IPS DF 19.7 (cell line): ENCODE data around the gene PARP4.
"Not testable (repeated sequence)": the region's sequence is repeated elsewhere in the genome, so short reads cannot be mapped to it uniquely, and the experiment has no call there.

ENCODE experiments used
- DNase-seq: peaks from one replicate; pipeline ENCODE4 v3.0.0-alpha.2; 2013; ENCODE audit warnings: low read depth, low spot score

PARP4 gene

DNA sequence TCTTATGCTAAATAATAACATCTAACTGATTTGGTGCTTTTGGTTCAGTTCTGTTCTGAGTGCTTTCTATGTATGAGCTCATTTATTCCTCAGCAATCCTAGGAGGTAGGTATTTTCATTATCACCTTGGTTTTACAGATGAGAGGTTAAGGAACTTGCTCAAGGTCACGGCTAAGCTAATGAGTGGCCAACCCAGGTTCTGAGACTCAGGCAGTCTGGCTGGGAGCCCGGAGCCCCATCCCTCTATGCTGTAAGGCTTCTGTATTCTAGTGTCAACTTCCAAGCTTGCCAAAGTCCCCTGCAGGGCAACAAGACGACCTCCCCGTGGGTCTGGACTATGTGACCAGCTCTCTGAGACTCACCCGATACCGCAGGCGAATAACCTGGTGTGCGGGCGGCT lies 60.5 kb downstream of the PARP4 start:
- DNase-seq = no peak

GRCh38 chr13:24450530-24450929 lies 62.0 kb downstream of the PARP4 start:
- no peak for DNase-seq

- DNase-seq = peak; percentile 2
Measured at GRCh38 chr13:24444851-24445250, 67.7 kb downstream of the PARP4 start.

DNA sequence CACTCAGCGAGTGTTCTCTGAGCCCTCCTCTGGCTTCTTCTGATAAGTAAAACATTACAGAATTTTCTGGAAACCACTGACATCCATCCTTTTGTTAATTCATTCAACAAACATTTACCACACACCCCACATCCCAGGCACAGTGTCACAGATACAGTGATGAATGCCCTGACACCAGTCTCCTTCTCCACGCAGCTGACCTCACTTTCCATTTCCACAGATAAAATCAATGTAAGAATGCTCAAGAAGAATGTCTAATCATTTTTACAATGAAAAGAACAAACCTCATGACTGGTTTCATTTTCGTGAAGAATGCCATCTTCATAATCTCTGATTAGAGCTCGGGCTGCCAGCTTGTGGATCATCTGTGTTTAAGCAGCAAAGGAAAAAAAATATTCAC lies 69.2 kb downstream of the PARP4 start:
- DNase-seq = no peak

DNA sequence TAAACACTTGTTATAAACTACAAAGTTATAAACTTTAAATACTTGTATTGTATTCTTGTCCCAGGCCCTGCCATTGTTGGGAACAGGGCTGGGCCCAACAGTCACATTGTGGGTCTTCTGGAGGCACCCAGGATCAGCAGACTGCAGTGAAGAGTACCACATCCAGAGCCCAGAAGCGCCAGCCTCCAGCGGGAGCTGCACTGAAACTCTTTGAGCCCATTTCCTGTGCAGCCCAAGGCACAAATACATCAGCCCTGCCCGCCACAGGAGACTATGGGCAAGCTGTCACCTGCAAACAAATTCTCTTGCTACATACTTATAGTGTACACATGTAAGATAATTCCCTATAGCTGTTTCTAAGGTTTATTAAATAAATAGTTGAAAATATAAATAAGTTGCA lies 86.5 kb downstream of the PARP4 start:
- DNase-seq = not testable (repeated sequence)

- not testable (repeated sequence) for DNase-seq
Measured at GRCh38 chr13:24419668-24420067, 92.9 kb downstream of the PARP4 start.

DNA sequence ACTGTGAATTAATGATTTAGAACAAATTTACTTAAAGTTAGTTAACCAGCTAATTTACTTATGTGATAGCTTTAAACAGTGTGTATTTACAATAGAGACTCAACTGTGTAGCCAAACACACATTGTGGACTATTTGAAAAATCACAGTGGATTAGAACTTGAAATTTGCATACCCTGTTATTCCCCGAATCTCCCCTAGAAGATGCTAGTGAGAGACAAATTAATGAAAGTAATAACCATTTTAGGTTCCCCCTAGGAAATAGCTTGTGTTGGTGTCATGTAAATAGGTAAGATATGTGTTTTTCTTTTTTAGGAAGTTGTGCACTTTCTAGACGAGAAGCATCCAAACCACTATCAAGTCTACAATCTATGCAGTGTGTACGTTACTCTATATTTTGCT lies 104.7 kb downstream of the PARP4 start:
- DNase-seq = no peak

DNA sequence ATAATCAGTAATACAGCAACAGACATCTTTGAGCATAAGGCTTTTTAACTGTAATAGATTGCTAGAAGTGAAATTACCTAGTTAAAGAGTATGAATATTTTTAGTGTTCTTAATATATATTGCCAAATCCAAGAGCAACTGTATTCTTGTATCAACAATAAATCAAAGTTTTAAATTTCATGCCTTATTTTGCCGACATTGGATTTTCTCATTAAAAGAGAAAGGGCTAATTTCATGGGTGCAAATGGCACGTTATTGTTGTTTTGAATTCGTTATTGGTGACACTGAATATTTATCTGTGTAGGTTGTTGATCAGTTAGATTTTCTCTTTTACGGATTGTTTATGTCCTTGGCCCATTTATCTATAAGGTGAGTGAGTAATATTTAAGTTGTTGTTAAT lies 106.1 kb downstream of the PARP4 start:
- no peak for DNase-seq

- DNase-seq = no peak
Measured at GRCh38 chr13:24396821-24397220, 115.8 kb downstream of the PARP4 start.

GRCh38 chr13:24392972-24393371 lies 119.6 kb downstream of the PARP4 start:
- DNase-seq = no peak

GRCh38 chr13:24391771-24392683 lies 120.6 kb downstream of the PARP4 start:
- not testable (repeated sequence) for DNase-seq

- DNase-seq = not testable (repeated sequence)
Measured at GRCh38 chr13:24390795-24391194, 121.8 kb downstream of the PARP4 start.

DNA sequence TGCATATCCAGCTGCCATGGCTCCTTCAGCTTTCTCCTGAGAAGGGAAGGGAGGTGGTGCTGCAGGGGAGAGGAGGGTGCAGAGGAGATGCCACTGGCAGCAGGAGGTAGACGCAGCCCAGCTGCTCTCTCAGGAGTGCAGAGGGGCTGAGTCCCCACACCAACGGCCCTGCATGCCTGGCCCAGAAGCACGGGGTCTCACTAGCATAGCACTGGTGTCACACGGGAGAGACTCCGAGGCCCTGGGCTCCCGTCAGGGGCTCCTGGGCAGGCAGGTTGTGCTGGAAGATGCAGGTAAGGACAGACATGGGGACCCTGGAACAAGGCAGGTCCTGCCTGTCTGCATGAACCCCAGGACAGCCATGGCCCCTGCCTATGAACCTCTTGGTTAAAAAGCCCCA lies 123.1 kb downstream of the PARP4 start:
- no peak for DNase-seq

DNA sequence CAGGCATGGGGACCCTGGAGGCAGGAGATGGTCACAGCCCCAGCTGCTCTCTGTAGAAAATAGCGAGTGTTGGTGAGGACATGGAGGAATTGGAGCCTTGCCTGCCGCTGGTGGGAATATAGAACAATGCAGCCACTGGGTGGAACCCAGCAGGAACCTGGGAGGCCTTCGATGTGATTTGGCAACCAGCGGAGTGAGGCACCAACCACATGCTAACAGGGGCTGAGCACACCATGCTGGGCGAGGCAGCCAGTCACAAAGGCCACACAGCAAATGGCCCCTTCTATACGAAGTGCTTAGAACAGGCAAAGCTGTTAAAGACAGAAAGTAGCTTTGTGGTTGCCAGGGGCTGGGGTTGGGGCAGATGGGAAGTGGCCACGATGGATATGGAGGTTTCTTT lies 123.8 kb downstream of the PARP4 start:
- not testable (repeated sequence) for DNase-seq

DNA sequence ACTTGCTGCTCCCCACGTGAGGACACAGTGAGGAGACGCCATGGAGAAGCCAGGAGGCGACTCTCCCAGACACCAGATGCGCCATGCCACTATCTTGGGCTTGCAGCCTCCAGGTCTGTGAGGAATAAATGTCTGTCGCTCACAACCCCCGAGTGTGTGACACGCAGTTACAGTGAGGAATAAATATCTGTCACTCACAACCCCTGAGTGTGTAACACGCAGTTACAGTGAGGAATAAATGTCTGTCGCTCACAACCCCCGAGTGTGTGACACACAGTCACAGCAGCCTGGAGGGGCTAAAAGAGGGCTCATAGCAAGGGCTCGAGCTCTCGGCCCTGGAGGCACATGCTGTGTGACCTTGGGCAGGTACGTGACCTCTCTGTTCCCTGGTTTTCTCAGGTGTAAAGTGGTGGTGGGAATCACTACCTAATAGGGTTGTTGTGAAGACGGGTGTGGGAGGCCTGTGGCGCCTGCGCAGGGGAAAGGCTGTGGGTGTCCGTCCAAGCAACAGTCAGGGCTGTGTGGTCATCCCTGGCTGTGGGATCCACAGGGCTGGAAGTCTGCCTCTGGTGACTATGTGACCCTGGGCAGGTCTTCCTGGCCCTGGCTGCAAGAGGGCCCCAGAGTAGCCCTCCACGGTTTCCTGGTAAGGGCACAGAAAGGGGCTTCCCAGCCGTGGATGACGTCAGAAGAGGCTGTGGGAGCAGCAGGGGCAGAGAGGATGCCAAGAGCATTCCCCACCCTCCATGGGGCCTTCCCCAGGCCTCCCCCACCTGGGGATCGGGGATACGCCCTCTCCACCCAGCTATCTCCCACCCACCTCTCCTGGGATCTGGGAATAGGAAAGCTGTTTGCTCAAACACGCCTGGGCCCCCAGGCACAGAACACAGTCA lies 125.5 kb downstream of the PARP4 start:
- no peak for DNase-seq

DNA sequence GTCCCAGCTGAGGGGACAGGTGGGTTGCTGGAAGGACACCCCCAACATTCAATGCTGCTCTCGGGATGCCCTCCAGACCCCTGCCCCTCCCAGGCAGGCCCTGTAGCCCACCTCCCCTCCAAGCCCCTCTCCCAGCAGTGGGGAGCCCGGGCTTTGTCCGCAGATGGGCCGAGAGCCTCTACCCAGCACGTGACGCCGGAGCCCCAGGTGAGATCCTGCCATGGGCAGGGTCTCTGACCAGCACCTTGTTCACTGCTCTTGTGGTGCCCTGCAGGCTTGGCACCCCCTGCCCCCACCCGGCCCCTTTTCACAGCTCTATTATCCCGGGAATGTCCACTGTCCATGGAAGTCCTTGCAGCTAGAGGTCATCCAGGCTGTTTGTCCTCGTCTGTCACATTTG lies 126.7 kb downstream of the PARP4 start:
- DNase-seq = no peak

- DNase-seq = not testable (repeated sequence)
Measured at GRCh38 chr13:24384946-24385345, 127.6 kb downstream of the PARP4 start.

GRCh38 chr13:24384091-24384490 lies 128.5 kb downstream of the PARP4 start:
- not testable (repeated sequence) for DNase-seq

GRCh38 chr13:24381541-24382265 lies 130.9 kb downstream of the PARP4 start:
- no peak for DNase-seq

DNA sequence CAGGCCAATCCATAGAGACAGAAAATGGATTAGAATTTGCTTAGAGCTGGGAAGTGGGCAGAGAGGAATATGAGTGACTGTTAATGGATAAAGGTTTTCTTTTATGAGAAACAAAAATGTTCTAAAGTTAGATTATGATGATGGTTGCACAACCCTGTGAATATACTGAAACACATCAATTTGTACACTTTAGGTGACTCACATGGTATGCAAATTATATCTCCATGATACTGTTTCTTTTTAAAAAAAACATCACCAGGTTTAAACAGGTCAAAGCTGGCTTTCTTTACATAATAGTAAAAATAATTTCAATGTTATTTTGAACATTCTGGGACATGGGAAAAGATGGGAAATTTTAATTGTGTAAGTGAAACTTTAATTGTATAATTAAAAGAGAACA lies 131.7 kb downstream of the PARP4 start:
- DNase-seq = not testable (repeated sequence)

- not testable (repeated sequence) for DNase-seq
Measured at GRCh38 chr13:24380227-24380626, 132.4 kb downstream of the PARP4 start.

DNA sequence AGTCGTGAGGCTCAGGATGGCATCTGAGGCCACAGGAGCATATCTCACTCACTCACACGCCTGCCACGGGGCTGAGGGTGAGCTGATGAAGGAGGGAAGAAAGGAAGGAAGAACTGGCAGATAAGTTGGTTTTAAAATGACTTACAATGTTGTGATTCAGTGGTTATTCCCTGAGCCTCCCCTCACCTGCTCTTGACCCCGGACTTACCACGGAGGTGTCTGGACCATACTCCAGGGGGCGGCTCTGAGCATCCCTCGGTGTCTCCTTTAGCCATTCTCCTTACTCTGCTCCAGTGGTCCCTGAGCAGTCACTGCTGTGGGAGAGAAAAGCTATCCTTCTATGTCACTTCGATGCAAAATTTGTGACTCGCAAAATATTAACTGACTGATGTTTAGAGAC lies 141.3 kb downstream of the PARP4 start:
- DNase-seq = not testable (repeated sequence)
